ENCODE results near the gene SLC8A1.
"Not testable (repeated sequence)": the region's sequence is repeated elsewhere in the genome, so short reads cannot be mapped to it uniquely, and the experiment has no call there.

Gene SLC8A1

DNA sequence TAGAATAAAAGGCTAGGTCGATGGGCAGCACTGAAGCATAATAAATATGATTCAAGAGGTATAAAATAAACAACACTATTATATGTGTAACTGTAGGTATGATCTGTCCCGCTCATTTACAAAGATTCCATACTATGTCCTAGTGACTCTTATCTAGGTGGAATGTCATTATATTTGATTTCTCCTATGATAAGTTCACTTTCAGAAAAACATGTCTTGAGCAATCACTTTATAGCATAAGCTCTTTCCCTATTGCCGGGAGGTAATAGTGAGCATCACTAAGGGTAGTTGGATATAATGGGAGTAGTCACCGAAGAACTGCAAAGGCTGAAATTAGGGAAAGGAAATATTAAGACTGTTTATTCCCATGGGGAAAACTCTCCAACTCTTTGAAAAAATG lies 342.5 kb downstream of the SLC8A1 start:
- no peak for DNase-seq (ENCODE audit: low read depth, low spot score)

DNA sequence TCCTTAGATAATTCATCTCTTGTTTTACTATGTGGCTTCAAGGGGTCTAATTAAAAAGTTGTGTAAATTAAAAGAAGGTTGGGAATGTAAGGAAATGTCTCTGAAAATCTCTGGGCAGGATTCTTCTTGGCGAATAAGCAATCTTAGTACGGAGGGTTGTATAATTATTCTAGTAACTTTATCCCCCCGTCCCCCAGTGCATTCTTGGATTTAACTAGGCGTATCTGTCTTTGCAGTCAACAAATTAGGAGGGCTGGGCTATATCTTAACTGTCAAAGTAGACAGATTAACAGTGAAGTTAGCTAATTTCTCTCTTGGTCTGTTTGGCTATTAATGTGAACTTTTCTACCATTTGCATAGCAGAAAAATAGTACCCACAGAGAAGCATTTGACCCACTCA lies 343.0 kb downstream of the SLC8A1 start:
- DNase-seq (ENCODE audit: low read depth, low spot score) = no peak

DNA sequence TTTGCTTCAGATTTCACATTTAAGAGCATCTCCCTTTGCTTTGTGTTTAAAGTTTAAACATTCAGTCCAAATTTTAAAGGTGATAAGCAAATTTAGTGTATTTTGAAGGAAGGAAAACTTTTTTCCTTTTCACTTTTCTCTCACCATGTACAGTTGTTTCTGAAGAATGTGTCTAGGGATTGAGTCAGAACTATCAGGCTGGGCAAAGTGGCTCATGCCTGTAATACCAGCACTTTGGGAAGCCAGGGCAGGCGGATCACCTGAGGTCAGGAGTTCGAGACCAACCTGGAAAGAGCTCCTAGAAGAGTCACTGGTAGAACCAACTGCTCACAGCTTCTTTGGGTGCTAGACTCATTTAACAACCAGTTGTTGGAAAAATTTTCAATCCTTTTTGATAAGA lies 345.8 kb downstream of the SLC8A1 start:
- DNase-seq (ENCODE audit: low read depth, low spot score) = no peak

DNA sequence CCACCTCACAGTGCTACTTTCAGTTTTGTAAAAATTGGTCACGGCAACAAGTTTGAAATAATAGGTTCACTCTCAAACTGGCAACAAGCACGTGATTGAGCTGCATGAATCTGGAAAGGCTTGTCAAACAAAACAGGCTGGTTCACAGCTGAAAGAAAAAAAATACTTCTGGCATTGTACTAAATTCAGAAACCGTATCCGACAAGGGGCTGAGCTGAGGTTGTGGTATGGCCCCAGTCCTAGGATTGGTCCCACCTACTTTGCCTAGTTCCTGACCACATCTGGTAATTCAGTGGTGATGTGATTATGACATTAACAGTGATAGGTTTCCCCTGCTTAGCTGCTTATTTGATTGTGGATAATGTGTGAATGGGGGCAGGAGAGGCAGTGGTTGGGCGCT lies 346.3 kb downstream of the SLC8A1 start:
- DNase-seq (ENCODE audit: low read depth, low spot score) = no peak

DNA sequence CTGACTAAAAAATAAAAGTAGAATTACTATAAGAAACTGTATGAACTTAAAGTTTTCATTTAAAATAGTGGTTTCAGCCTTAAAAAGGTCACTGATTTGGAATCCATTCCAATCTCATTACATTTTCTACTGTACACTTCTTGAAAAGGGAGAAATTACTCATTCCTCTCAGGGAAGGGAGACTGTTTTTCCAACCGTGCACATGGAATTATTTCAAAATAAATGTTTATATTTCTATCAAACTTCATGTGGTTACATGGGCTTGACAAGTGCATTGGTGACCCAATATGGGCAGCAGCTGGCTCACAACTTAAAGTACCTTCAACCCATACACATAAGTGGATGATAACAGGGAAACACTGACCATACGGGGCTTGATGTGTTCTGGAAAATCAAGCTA lies 348.3 kb downstream of the SLC8A1 start:
- no peak for DNase-seq (ENCODE audit: low read depth, low spot score)

DNA sequence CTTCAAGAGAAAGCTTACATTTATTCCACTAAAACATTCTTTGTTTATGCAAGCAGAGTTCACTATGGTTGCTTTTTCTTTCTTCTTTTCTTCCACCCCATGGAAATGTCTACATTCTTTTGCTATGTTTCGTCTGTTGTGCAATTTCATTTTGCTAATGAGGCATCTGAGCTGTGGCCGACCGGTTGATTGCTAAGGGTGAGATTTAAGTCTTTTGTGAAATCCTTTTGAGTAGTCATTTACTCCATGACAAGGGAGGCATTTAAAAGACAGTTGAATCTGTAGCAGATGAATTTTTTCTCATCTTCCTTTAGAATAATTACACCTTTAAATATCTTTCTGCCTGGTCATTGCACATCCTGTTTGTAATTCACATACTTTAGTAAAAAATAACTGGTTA lies 348.7 kb downstream of the SLC8A1 start:
- DNase-seq (ENCODE audit: low read depth, low spot score) = no peak

DNA sequence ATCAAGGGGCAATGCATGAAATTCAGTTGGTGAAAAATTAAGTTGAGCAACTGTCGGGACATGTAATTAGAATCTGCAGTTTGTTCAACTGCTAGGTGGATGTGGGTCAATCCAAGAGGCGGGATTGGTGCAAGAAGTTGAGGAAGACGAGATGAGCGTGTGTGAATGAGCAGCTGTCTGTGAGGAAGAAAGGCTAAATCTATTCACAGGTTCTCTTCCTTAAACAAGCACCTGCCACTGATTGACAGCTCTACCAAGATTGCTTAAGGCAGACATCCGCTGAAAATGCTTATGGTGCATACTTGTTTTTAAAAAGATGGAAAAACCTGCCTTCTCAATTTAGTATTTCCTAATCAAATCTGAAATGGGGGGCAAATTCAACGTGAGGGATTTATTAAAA lies 349.4 kb downstream of the SLC8A1 start:
- DNase-seq (ENCODE audit: low read depth, low spot score) = no peak

DNA sequence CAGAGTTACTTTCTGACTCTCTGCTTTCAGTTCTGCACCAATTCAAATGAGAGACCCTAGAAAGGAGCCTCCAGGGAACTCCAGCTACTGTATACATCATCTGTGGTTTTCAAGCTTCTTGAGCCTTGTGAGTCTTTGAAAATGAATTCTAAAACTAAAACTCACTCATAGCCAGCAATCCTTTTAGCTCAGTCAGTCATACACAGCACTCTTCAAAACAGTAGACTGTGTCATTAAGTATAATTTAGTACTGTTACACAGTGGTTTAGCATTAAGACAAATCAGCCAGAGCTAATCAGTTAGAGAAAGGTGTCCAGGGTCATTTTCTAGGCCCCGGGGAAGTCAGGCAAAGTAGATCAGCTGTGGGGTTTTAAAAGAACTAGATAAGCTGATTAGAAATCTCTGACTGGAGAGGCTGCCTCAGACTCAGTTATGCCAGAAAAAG lies 350.7 kb downstream of the SLC8A1 start:
- DNase-seq (ENCODE audit: low read depth, low spot score) = no peak

DNA sequence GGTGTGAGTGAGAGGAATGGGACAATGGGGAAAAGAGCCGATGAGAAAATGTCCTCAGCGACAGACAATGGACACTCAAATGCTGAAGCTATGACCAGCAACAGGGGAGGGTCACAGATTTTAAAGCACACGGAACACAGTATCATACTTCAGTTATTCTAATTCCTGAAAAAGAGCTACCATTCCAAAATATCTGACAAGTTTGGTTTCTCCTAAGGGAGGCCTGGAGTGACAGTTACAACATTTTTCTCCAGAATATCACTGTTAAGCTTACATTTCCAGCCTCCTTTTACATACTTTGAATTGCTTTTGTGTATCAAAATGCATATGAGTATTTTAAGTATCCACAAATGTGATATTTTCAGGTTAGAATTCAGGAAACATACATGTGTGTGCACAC lies 351.2 kb downstream of the SLC8A1 start:
- no peak for DNase-seq (ENCODE audit: low read depth, low spot score)

DNA sequence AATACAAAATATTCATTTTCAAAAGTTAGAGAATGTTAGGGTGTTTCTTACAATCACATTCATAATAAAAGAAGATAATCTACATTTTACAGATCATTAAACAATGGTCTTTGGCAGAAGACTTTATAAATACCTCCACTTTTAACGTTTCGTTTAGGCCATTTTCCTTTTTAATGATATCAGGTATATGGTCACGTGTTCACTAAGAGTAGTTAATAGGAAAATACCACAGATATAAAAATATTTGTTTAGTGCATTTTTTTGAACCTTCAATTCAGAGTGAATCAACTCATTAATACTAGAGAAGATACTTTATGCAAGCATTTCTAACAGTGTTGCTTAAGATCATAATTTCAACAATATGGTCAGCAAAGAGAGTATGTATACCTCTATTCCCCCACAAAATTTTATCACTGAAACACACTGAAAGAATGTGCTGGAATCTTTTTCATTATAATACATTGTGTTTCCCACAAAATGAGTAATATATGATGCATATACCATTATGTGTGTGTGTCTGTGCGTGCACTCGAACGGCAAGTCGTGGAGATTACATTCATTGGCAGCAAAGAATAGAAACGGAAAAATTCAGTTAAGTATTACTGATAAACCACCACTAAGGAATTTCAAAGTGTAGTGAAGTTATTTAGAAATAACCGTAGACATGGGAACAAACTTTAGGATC lies 353.0 kb downstream of the SLC8A1 start:
- no peak for DNase-seq (ENCODE audit: low read depth, low spot score)

DNA sequence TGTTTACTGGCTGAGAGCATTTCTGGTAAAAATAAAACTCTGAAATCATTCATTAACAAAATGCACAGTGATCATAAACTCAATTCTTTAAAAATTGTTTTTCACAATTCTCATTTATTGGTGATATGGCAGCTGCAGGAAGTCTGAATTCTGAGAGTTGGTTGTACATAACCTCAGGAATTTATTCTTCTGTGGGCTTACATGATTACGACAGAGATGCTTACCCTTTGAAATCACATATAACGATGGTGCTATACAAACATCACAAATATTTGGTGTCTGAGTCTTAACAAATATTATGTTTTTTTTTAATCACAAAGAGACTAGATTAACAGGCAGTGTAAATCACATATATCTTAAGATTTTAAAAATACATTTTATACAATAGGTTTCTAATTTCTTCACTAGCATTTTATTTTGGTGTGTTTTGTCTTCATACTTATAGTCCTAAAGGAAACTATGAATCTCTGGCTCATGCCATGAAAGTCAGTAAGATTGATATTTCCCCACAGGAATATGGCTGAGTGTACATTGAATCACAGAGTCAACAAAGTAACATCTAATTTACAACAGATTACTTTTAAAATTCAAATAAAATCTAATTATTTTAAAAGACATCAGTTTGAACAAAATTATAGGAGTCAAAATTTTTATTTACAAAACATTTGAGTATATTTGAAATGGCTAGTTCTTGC lies 354.1 kb downstream of the SLC8A1 start:
- no peak for DNase-seq (ENCODE audit: low read depth, low spot score)

DNA sequence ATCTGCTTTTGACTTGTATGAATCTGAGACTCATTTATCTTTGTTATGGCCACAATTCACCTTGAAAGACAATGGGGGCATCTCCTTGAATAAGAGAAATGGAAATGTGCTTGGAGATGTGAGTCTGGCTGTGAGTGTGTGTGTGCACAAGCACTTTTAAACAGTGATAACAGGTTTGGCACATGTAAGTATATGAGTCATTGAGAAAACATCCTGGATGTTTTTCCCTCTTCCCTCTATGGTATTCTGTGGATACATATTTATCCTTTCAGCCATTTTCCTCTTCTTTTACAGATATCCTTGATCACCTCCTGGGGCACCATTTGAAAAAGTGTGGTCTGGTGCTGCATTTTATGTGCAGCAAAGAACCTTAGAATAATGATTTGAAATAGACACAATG lies 355.5 kb downstream of the SLC8A1 start:
- no peak for DNase-seq (ENCODE audit: low read depth, low spot score)

DNA sequence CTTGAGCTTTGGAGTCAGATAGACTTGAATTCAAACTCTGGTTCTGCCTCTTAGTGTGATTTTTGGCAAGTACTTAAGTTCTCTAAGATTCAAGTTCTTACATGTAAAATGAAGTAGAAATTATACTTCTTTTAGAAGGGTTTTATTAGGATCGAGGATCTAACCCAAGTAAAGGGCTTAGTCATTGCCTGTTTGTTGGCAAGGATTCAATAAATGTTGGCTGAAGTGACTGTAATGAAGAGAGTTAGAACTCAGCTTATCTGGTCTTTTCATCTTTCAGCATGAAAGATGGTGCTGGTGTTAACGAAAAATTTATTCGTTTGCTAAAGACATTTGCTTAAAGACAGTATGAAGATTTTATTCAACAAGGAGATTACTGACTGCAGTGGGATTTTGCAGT lies 356.9 kb downstream of the SLC8A1 start:
- DNase-seq (ENCODE audit: low read depth, low spot score) = no peak

DNA sequence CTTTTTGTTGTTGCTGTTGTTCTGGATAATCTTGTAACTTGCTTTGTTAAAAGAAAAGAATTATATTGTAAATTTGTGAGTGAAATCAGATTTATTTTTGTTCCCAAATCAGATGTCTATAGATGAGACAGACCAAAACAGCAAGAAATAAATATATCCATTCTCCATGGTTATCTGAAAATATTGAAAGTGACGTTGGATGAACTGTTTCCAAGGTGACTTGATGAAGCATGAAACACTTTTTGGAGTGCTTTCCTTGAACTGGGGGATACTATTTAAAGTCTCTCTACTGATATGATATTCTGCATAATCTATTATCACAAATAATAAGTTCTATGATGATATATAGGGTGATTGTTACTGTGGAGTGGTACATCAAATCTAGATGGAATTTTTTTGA lies 357.4 kb downstream of the SLC8A1 start:
- DNase-seq (ENCODE audit: low read depth, low spot score) = no peak

DNA sequence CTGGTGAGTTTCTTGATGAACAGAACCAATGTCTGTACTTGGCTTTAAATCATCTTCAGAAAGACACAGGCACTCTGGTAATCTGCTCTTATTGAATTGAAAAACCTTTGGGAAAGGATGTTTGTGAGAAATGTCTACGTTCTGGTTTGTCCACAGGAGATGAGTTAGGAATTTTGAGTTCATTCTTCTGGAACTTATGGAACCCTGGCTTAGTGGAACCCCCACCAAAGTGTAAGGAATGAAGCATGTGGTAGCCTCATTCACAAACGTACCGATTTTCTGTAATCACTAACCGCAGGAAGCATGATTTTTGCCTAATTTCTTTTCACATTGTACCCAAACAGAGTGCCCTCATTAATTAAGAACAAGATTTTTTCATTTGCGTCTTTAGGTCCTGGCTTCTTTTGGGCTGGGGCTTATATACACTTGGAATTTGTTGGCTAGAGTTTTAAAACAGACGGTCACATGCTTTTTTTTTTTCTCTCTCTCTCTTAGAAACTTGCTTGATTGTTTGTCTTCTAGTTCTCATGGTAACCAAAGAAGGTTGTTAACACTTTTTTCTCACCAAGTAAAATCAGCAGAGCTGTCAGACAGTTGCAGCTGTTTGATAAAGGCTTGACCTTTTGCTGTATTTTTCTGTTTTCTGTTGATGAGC lies 358.7 kb downstream of the SLC8A1 start:
- DNase-seq (ENCODE audit: low read depth, low spot score) = no peak

DNA sequence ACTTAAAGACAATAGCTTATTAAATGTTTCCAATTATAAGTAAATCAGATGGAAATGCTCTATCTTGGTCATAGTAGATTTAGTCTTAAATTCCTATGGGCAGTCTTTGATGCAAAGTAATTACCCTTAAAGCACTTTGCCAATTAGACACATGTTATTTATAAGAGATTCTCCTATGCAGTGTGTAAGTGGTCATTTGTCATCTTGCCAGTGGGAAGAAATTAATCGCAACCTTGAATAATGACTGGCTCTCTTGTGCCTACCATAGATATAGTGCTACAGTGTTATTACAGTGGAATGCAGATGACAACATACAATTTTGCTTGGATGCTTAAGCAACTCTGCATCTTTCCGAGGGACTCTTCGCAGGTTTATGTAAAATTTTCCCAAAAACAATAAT lies 361.8 kb downstream of the SLC8A1 start:
- no peak for DNase-seq (ENCODE audit: low read depth, low spot score)

DNA sequence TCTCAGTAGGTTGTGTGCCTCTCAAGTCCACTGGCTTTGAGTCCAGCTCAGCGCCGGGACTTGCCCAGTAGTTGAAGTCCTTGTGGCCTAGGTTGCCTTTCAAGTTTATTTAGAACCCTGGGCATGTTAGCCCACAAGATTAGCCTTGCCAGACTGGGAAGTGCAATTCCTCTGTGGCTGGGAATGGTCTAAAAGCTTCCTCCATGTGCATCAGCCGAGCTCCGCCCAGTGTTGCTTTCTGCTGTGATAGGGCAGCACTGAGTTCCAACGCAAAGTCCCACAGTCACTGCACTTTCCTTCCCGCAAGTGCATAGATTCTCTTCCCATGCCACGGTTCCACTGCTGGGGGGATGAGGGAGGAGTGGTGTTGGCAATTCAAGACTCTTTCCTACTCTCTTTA lies 364.0 kb downstream of the SLC8A1 start:
- no peak for DNase-seq (ENCODE audit: low read depth, low spot score)

DNA sequence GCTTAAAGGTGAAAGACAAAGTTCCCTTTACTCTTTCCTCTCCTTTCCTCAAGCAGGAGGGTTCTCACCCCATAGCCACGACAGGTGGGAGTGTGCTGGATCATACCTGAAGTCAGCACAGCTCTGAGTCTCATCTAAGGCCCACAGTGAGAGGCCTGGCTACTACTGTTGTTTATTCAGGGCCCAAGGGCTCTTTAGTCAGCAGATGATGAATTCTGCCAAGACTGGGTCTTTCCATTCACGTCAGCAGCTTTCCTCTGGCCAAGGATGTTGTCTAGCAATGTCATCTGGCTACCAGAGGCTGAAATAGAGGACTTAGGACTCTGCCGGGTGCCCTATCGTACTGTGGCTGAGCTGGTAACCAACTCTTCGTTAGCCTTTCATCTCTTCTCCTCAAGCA lies 364.5 kb downstream of the SLC8A1 start:
- DNase-seq (ENCODE audit: low read depth, low spot score) = no peak

DNA sequence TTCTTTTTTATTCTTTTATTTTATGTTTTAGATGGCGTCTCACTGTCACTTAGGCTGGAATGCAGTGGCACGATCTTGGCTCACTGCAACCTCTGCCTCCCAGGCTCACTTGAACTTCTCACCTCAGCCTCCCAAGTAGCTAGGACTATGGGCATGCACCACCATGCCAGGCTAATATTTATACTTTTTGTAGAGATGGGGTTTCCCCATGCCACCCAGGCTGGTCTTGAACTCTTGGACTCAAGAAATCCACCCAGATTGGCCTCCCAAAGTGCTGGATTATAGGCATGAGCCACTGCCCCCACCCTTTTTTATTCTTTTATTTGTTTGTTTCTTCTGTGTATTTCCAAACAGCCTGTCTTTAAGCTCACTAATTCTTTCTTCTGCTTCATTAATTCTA lies 366.1 kb downstream of the SLC8A1 start:
- no peak for DNase-seq (ENCODE audit: low read depth, low spot score)

DNA sequence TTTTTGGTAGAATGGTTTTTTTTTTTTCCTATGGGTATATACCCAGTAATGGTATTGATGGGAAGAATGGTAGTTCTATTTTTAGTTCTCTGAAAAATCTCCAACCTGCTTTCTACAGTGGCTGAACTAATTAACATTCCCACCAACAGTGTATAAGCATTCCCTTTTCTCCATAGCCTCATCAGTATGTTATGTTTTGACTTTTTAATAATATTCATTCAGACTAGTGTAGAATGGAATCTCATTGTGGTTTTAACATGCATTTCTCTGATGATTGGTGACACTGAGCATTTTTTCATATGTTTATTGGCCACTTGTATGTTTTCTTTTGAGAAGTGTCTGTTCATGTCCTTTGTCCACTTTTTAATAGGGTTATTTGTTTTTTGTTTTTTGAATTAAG lies 378.6 kb downstream of the SLC8A1 start:
- not testable (repeated sequence) for DNase-seq (ENCODE audit: low read depth, low spot score)

DNA sequence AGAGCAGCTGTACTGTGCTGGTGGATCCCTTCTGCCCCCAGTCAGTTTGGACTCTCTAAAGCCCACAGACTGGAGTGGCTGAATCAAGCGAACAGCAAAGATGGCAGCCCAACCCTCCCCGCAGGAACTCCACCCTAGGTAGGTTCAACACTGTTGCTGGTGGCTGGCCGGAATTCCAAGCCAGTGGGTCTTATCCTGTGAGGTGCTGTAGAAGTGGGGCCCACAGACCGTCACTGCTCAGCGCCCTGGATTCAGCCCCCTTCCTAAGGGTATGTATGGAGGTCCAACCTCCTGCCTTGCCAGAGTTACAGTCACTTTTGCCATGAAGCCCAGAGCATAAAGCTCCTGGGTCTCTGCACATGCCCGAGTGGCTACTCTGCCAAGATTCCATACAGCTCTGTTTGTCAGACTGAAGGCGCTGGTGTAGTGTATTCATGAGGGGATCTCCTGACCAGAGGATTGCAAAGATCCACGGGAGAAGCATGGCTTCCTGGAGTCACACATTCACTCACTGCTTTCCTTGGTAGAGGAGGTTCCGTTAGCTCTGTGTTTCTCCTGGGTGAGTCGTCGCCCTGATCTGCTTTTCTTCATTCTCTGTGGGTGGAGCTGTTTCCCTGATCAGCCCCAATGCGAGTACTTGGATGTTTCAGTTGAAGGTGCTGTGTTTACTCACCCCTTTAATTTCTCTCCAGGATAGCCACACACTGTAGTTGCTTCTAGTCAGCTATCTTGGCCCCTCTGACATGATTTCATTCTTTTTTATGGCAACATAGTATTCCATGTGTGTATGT lies 379.3 kb downstream of the SLC8A1 start:
- DNase-seq (ENCODE audit: low read depth, low spot score) = no peak

DNA sequence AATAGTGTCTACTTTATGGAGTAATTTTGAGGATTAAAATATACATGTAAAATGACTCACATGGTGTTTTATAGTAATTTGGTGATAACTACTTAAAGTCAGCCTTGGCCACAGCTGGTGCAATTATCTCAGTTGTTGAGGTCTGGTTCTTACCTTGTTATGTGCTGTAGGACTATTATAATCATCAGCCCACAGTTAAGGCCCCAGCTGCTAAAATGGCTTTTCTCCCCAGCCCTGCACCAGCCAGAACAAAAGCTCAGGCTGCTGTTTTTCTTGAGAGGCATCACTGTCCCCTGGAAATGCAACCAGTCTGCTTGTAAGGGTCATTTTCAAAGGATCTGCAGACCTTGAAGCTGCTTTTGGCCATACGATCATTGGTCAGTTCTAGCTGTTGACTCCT lies 389.5 kb downstream of the SLC8A1 start:
- no peak for DNase-seq (ENCODE audit: low read depth, low spot score)

All from smooth muscle cell of the brain vasculature (primary cell).